Right cardiac atrium (tissue), 5 donors: ENCODE measurements around the gene SMIM35. TPM values are rescaled to one million over a fixed set of nuclear protein-coding genes. Genes with fewer than 3 reads are reported as not detected.

Source experiments
- ATAC-seq, 2 donors: fragments of 200-7000 bp; cut with Tn5 transposase; one replicate each; pipeline versions ENCODE4 v1.8.0 to v1.9.1; 2020; ENCODE audit warnings: moderate library complexity in 2 of 2, mild to moderate bottlenecking in 1 of 2
- DNase-seq, 3 donors: peaks; one replicate each; pipeline ENCODE4 v3.0.0-alpha.2; 2020
- H3K27ac ChIP-seq: one replicate; pipeline ENCODE4 v1.5.1; 2013; ENCODE audit warnings: mild to moderate bottlenecking, low read length, control low read depth, moderate library complexity
- H3K27me3 ChIP-seq: one replicate; pipeline ENCODE4 v1.6.1; 2013; ENCODE audit not compliant: control insufficient read depth, insufficient read depth
- H3K4me1 ChIP-seq: one replicate; pipeline ENCODE4 v1.6.1; 2013; ENCODE audit warnings: low read length; ENCODE audit not compliant: control insufficient read depth, insufficient read depth
- H3K4me3 ChIP-seq: one replicate; pipeline ENCODE4 v1.5.1; 2013; ENCODE audit warnings: low read length, control low read depth
- H3K9me3 ChIP-seq: one replicate; pipeline ENCODE4 v1.6.1; 2013; ENCODE audit warnings: low read length; ENCODE audit not compliant: control insufficient read depth
- WGBS: extraction: QIAGEN DNeasy Blood & Tissue Kit; methylation state at CpG from one replicate; pipeline ENCODE4 v1.1.7; 2013; 5-methylcytosine and 5-hydroxymethylcytosine counted together
- intact Hi-C, 4 donors: fragments of 100-400 bp; cut with DNase I; formaldehyde crosslinking; loops; one replicate each; pipeline versions ENCODE4 v1.11.0 to v1.14.0; 2022 to 2023
- polyA plus RNA-seq: library from polyadenylated mRNA; stranded (reverse); fragments of 200-250 nt; gene quantifications from one replicate; pipeline ENCODE4 v1.2.3, GENCODE V29; 2013
- total RNA-seq, 4 donors: library from RNA; stranded (reverse); fragmentation: NEBNext Ultra II Directional; extraction: Animal tissue kit (Norgen Biotek cat#: 25700); gene quantifications; one replicate each; pipeline ENCODE4 v1.2.1, GENCODE V29; 2021
- donor health status: healthy with polysubstance abuse.
- donor health status: DM: no; HTN: yes; CAD: no.
- donor health status: DM: no; HTN: no; CAD: no.
- donor health status: DM: no; HTN: yes; CAD: no; lungs with severe emphysema.
- donor health status: DM: yes; HTN: yes; CAD: no.

The SMIM35 gene
- total and polyA plus RNA-seq, 5 donors, result not detected

- intact Hi-C loops, result no loop called here
- WGBS, result 88% methylated on average over 7 of the region's 7 CpGs
- Histone ChIP-seq H3K27ac (no peak overlapping the region), H3K9me3 (no peaks in the 10 kb centered on the region), H3K4me3 (no peak overlapping the region), H3K27me3 (no peaks in the 10 kb centered on the region), H3K4me1 (peaks cover 4% of the 10 kb centered on the region)
- ATAC-seq (no peak), DNase-seq (no peak)
Measured at GRCh38 chr11:118126082-118126838, 39.5 kb upstream of the SMIM35 start.

- no peak overlapping the region for H3K4me3 ChIP-seq
- no peak for ATAC-seq
- H3K4me1 ChIP-seq, result peaks cover 4% of the 10 kb centered on the region
- no peak overlapping the region for H3K27ac ChIP-seq
- WGBS, result 70% methylated on average over 8 of the region's 8 CpGs
- no peaks in the 10 kb centered on the region for H3K27me3 ChIP-seq
- intact Hi-C loops, result no loop called here
- no peaks in the 10 kb centered on the region for H3K9me3 ChIP-seq
- DNase-seq, result no peak
Measured at GRCh38 chr11:118124929-118125535, 38.3 kb upstream of the SMIM35 start.

DNA sequence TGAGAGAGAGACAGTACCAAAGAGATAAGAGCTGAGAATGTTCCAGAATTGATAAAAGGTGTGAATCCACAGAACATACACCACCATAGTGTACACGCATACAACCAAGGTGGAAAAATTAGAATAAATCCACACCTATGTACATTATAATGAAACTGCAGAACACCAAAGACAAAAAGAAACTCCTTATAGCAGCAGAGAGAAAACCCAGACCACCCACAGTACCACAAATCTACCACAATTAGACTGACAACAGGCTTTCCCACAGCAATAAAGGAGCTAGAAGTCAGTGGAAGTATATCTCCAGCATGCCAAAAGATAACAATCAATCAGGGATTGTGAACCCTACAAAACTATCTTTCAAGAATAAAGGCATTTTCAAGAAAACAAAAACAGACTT, 34.0 kb upstream of the SMIM35 start:
- H3K9me3 ChIP-seq, result no peaks in the 10 kb centered on the region
- DNase-seq (no peak), ATAC-seq (no peak)
- intact Hi-C loops, result no loop called here
- H3K4me3 ChIP-seq, result no peak overlapping the region
- H3K27ac ChIP-seq, result no peak overlapping the region
- H3K4me1 ChIP-seq, result peaks cover 6% of the 10 kb centered on the region
- WGBS, result 86% methylated on average over 1 of the region's 1 CpG
- H3K27me3 ChIP-seq, result no peaks in the 10 kb centered on the region

GRCh38 chr11:118117790-118118601, 31.2 kb upstream of the SMIM35 start:
- whole genome bisulfite sequencing, result 54% methylated on average over 9 of the region's 9 CpGs
- no peaks in the 10 kb centered on the region for H3K27me3 ChIP-seq
- peak overlapping the region; percentile 34 for H3K27ac ChIP-seq
- intact Hi-C loops, result no loop called here
- ATAC-seq (peak; percentile 28 to 43), DNase-seq (no peak)
- no peaks in the 10 kb centered on the region for H3K9me3 ChIP-seq
- no peak overlapping the region for H3K4me3 ChIP-seq
- H3K4me1 ChIP-seq, result peaks cover 6% of the 10 kb centered on the region

DNA sequence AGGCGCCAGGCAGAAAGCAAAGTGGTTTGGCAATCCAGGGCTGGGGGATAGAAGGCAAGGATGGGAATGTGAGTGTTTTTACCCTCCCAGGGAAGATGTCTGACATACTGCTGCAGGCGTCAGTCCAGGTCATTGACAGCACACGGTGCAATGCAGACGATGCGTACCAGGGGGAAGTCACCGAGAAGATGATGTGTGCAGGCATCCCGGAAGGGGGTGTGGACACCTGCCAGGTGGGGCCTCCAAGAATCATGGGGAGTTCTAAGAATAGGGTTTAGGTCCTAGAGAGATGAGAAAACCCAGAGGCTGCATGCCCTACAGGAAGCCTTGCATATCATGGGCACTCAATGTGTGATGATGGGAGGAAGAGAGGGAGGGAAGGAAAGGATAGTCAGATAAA, 28.3 kb upstream of the SMIM35 start:
- intact Hi-C loops, result no loop called here
- ATAC-seq (no peak), DNase-seq (no peak)
- no peak overlapping the region for H3K27ac ChIP-seq
- H3K9me3 ChIP-seq, result no peaks in the 10 kb centered on the region
- H3K27me3 ChIP-seq, result no peaks in the 10 kb centered on the region
- peaks cover 6% of the 10 kb centered on the region for H3K4me1 ChIP-seq
- 87% methylated on average over 7 of the region's 7 CpGs for WGBS
- H3K4me3 ChIP-seq, result no peak overlapping the region

DNA sequence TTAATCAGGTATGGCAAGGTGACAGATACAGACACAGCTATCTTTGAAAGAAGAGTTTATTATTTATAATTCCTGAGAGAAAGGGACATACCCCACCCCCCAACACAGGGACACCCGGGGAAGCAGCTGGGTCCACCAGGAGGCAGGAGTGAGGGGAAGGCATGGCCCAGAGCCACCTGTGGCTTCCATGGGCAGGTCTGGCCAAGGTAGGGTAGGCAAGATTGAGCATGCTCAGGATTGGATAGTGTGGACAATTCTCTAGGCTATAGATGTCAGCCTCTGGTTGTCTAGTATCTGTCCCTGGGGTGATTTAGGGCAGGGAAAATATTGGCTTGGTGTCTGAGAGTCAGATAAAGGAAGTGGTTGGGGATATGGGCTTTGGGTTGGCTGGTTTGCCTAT, 27.5 kb upstream of the SMIM35 start:
- WGBS, result 67% methylated on average over 1 of the region's 1 CpG
- Histone ChIP-seq H3K27ac (no peak overlapping the region), H3K9me3 (no peaks in the 10 kb centered on the region), H3K27me3 (no peaks in the 10 kb centered on the region), H3K4me3 (no peak overlapping the region), H3K4me1 (peaks cover 6% of the 10 kb centered on the region)
- no peak for DNase-seq
- intact Hi-C loops, result no loop called here
- ATAC-seq, result no peak

- Histone ChIP-seq H3K27me3 (no peaks in the 10 kb centered on the region), H3K4me1 (peaks cover 2% of the 10 kb centered on the region), H3K27ac (no peak overlapping the region), H3K9me3 (no peaks in the 10 kb centered on the region), H3K4me3 (no peak overlapping the region)
- DNase-seq, result no peak
- no peak for ATAC-seq
- WGBS, result 92% methylated on average over 11 of the region's 11 CpGs
- intact Hi-C loops, result no loop called here
Measured at GRCh38 chr11:118112711-118113430, 26.1 kb upstream of the SMIM35 start.

DNA sequence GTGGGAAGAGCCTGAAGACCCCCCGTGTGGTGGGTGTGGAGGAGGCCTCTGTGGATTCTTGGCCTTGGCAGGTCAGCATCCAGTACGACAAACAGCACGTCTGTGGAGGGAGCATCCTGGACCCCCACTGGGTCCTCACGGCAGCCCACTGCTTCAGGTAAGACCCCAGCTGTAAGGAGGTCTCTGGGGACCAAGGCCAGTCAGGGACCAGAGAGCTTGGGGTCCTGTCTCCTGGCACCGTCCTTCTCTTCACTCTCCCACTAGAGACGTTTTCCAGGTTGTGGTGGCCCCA, 24.9 kb upstream of the SMIM35 start:
- H3K27ac ChIP-seq, result no peak overlapping the region
- ATAC-seq (no peak), DNase-seq (no peak)
- H3K27me3 ChIP-seq, result no peaks in the 10 kb centered on the region
- intact Hi-C loops, result no loop called here
- H3K4me1 ChIP-seq, result peaks cover 2% of the 10 kb centered on the region
- 85% methylated on average over 6 of the region's 6 CpGs for WGBS
- H3K4me3 ChIP-seq, result no peak overlapping the region
- no peaks in the 10 kb centered on the region for H3K9me3 ChIP-seq

DNA sequence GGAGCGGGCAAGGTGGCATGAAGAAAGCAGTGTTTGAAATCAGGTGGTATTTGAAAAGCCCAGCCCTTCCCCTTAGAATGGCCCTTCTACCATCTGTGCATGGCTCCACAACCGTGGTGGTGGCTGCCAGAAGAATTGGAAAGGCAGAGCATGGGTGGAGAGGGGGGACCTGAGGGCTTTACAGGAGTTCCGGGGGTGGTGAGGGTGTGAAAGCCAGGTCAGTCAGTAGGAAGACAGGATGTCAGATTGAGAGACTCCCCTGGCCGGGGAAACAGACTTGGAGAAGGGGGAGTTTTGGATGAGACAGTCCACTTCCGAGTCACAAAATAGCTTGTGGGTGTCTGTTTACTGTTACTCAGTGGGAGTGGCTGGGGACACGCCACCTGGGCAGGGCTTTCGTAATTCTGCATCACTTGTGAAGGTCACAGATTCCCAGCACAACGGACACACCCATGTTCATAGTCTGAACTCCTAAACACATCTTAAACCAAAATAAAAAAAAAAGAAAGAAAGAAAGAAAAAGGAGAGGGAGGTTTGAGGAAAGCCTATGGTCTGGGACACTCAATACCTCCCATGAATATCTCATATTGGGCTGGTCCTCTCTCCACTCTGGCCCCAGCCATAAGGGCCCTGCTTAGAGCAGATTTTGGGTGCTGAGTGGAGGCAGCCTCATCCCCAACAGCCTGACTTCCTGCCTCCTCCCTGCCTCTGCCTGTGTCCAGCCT, 24.4 kb upstream of the SMIM35 start:
- no peak for ATAC-seq
- WGBS, result 68% methylated on average over 8 of the region's 8 CpGs
- Histone ChIP-seq H3K27ac (no peak overlapping the region), H3K4me3 (no peak overlapping the region), H3K4me1 (peaks cover 2% of the 10 kb centered on the region), H3K9me3 (no peaks in the 10 kb centered on the region), H3K27me3 (no peaks in the 10 kb centered on the region)
- intact Hi-C loops, result no loop called here
- DNase-seq, result no peak

DNA sequence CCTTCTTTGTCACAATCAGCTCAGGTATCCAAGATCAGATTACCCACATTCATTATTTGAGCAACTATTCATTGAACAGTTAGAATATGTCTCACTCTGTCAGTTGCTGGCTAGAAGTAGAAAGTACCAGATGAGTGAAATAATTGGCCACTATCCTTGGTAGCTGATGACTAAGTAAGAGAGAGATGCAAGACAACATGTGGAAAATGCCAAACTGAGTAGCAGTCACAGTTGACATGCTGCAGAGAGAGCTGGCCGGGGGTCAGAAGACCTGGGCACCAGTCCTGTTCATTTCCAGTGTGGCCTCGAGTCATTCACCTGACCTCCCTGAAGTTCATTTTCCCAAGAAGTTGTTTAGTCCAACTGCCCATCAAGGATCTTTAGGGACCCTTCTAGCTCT, 22.5 kb upstream of the SMIM35 start:
- peak overlapping the region; percentile 31 for H3K27ac ChIP-seq
- DNase-seq (no peak), ATAC-seq (peak; percentile 23 to 72)
- H3K4me1 ChIP-seq, result peaks cover 2% of the 10 kb centered on the region
- H3K9me3 ChIP-seq, result no peaks in the 10 kb centered on the region
- intact Hi-C loops, result no loop called here
- no peak overlapping the region for H3K4me3 ChIP-seq
- H3K27me3 ChIP-seq, result no peaks in the 10 kb centered on the region
- 51% methylated on average over 2 of the region's 2 CpGs for WGBS
